ENCODE data around the gene KRTAP19-4. TPM values are rescaled to one million over a fixed set of nuclear protein-coding genes. Genes with fewer than 3 reads are reported as not detected.

KRTAP19-4 gene
- polyA plus RNA-seq, 1 of the 3 experiments (the other 2 are of a cell fraction) = not detected

GRCh38 chr21:30482130-30482529 is 14.8 kb downstream of the KRTAP19-4 start:
- H2AFZ ChIP-seq (ENCODE audit: low read depth) = no peak overlapping the region
- no peaks in the 10 kb centered on the region for H3K27me3 ChIP-seq (ENCODE audit: insufficient read depth)
- peaks cover 3% of the 10 kb centered on the region; the same call in 1 of the 2 replicates for H3K9me3 ChIP-seq
- H3K27ac ChIP-seq (ENCODE audit: low read depth in 2 of 2, low read length in 1 of 2) = no peak overlapping the region
- 0% methylated on average over 2 of the region's 2 CpGs for WGBS (ENCODE audit: low lambda C conversion rate)
- ChIA-PET CTCF (no interaction called here), POLR2A (no interaction called here)
- H3K4me2 ChIP-seq = no peak overlapping the region
- H3F3A ChIP-seq (replicated peaks; ENCODE audit: insufficient read depth) = no peaks in the 10 kb centered on the region
- no peaks in the 10 kb centered on the region for H3K36me3 ChIP-seq (replicated peaks in 1 of 2; ENCODE audit: control insufficient read depth in 1 of 2, insufficient read depth in 2 of 2, low read length in 1 of 2)
- DNase-seq = no peak
- no peak overlapping the region for H3K4me3 ChIP-seq (ENCODE audit: low read depth in 2 of 2, low read length in 1 of 2)
- H3K9me2 ChIP-seq = no peaks in the 10 kb centered on the region
- TF ChIP-seq ELF1 (IDR thresholded peaks at IDR 0.05) (no peak), RAD21 (IDR thresholded peaks at IDR 0.05; ENCODE audit: low read length) (no peak)
- no peaks in the 10 kb centered on the region for H3K4me1 ChIP-seq (ENCODE audit: control insufficient read depth in 1 of 2, insufficient read depth in 2 of 2, low read depth in 1 of 2, low read length in 1 of 2)
- no peaks in the 10 kb centered on the region for H3K79me2 ChIP-seq (ENCODE audit: insufficient read depth)
- no peaks in the 10 kb centered on the region for H4K20me1 ChIP-seq (ENCODE audit: insufficient read depth)
- H3K9ac ChIP-seq = no peak overlapping the region

DNA sequence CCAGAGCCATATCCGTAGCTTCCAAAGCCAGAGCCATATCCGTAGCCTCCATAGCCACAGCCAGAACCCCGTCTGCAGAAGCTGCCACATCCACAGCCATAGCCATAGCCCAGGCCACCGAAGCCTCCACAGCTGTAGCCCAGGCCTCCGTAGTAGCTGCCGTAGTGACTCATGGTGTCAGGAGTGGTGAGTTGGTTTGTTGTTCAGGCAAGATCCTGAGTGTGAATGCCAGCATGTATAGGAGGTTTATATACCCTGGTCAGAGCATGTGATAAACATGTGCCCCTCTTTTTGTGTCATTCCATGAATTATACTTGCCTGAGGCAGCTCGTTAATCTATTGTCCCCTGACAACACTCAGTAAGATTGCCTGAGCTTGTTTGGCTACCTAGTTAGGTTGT is 16.8 kb downstream of the KRTAP19-4 start, which contains the start of gene KRTAP19-1:
Gene KRTAP19-1 (minus strand): TSS at position 223 of the 400 bp plus-strand sequence. CDS start 50 bp downstream, at position 173.
- DNase-seq = no peak
- H3K27me3 ChIP-seq (ENCODE audit: insufficient read depth) = no peaks in the 10 kb centered on the region
- no peaks in the 10 kb centered on the region for H3K36me3 ChIP-seq (replicated peaks in 1 of 2; ENCODE audit: control insufficient read depth in 1 of 2, insufficient read depth in 2 of 2, low read length in 1 of 2)
- no peak within 1 kb of the TSS for H3K27ac ChIP-seq (ENCODE audit: low read depth in 2 of 2, low read length in 1 of 2)
- 0% methylated on average over 4 of the region's 7 CpGs for WGBS (ENCODE audit: low lambda C conversion rate)
- no peak within 1 kb of the TSS for H3K4me3 ChIP-seq (ENCODE audit: low read depth in 2 of 2, low read length in 1 of 2)
- H3K4me2 ChIP-seq = no peak within 1 kb of the TSS
- ChIA-PET POLR2A (no interaction called here), CTCF (interaction anchor here (0.6 kb wide), 2 partner anchors 16 to 471 kb away, joined by 4 read pairs; no protein-coding TSS in a partner anchor)
- no peaks in the 10 kb centered on the region for H3K9me2 ChIP-seq
- H3K9me3 ChIP-seq = peaks cover 3% of the 10 kb centered on the region; the same call in 1 of the 2 replicates
- H3K9ac ChIP-seq = no peak within 1 kb of the TSS
- no peaks in the 10 kb centered on the region for H3K4me1 ChIP-seq (ENCODE audit: control insufficient read depth in 1 of 2, insufficient read depth in 2 of 2, low read depth in 1 of 2, low read length in 1 of 2)
- H4K20me1 ChIP-seq (ENCODE audit: insufficient read depth) = no peaks in the 10 kb centered on the region
- H3F3A ChIP-seq (replicated peaks; ENCODE audit: insufficient read depth) = no peaks in the 10 kb centered on the region
- no peak within 1 kb of the TSS for H2AFZ ChIP-seq (ENCODE audit: low read depth)
- TF ChIP-seq, protein P1, sequence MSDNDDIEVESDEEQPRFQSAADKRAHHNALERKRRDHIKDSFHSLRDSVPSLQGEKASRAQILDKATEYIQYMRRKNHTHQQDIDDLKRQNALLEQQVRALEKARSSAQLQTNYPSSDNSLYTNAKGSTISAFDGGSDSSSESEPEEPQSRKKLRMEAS (IDR thresholded peaks at IDR 0.05; ENCODE audit: low read depth) = no peak
- TF ChIP-seq CHD2 (IDR thresholded peaks at IDR 0.05; ENCODE audit: low read length, partially characterized antibody) = no peak
- no peak for TF ChIP-seq YY1 (IDR thresholded peaks at IDR 0.05; ENCODE audit: low read depth)
- no peak for TF ChIP-seq FOSL2 (IDR thresholded peaks at IDR 0.05; ENCODE audit: borderline replicate concordance, low read depth)
- TF ChIP-seq REST (IDR thresholded peaks at IDR 0.05; ENCODE audit: low read depth, low read length) = no peak
- no peak for TF ChIP-seq EZH2phosphoT487 (IDR thresholded peaks at IDR 0.05; ENCODE audit: borderline replicate concordance, low read depth)
- TF ChIP-seq POLR2AphosphoS5 (IDR thresholded peaks at IDR 0.05; ENCODE audit: low read depth, low read length) = no peak
- no peak for TF ChIP-seq TAF1 (IDR thresholded peaks at IDR 0.05; ENCODE audit: borderline replicate concordance, low read depth, low read length)
- no peaks in the 10 kb centered on the region for H3K79me2 ChIP-seq (ENCODE audit: insufficient read depth)

Data from SK-N-SH (cell line).